NCI-H1930 (cell line): ENCODE measurements around the gene PRELID3B.

Experiments
- DNase-seq, 2 experiments: peaks; one replicate each; lab custom pipeline; 2025; lab: John Stamatoyannopoulos, UW

The PRELID3B gene

DNA sequence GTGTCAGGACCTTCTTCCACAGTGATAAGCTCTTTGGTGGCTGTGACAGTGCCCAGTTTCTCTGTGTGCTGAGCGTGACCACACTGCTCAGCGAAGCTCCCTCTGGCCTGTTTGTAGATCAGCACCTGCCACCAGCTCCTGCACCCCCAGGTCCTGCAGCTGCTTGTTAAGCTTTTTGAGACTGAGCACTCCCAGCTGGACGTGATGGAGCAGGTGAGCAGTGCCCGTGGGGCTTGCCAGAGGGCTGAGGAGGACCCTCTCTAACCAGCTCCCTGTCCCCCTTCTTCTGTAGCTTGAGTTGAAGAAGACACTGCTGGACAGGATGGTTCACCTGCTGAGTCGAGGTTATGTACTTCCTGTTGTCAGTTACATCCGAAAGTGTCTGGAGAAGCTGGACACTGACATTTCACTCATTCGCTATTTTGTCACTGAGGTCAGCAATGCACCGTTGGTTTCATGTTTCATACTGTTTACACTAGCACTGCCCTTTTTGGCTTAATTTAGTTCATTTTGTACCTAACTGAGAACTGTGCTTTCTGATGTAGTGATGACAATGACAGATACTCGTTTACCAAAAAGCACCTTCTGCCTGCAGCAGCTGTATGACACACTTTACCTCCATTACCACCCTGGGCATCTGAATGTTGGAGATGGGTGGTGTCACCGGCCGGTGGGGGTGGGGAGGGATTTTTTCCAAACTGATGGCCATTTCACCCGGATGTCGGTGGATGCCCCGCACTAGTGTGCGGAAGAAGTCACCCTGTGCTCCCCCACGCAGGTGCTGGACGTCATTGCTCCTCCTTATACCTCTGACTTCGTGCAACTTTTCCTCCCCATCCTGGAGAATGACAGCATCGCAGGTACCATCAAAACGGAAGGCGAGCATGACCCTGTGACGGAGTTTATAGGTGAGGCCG, 49.0 kb downstream of the PRELID3B start:
- no peak for DNase-seq

DNA sequence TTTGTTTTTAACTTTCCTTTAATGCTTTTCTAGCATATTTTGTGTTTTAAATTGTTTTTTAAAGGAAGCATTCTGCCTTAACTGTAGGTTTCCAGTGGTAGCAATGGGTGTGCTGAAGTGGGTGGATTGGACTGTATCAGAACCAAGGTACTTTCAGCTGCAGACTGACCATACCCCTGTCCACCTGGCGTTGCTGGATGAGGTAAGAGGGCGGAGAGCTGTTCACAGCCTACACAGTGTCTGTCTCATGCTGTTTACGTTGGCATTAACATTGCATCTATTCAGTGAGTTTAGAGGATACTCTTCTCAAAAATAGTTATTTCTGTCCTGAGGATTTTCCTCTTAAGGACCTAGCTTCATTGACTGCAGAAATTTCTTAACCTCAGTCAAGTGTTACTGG, 49.7 kb downstream of the PRELID3B start:
- no peak for DNase-seq

DNA sequence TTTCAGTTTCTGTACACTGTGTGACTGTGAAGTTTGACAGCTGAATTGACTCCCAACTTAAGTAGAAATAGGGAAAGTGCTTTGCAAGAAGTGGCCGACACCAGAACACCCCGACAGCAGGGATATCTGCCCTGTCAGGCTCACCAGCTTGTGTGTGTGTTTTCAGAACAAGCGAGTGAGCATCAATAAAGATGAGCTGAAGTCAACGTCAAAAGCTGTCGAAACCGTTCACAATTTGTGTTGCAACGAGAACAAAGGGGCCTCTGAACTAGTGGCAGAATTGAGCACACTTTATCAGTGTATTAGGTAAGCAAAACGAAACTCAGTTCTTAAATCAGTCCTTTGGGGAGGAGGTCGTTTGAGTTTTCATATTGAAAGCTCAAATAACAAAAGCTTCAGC, 50.9 kb downstream of the PRELID3B start:
- no peak for DNase-seq

DNA sequence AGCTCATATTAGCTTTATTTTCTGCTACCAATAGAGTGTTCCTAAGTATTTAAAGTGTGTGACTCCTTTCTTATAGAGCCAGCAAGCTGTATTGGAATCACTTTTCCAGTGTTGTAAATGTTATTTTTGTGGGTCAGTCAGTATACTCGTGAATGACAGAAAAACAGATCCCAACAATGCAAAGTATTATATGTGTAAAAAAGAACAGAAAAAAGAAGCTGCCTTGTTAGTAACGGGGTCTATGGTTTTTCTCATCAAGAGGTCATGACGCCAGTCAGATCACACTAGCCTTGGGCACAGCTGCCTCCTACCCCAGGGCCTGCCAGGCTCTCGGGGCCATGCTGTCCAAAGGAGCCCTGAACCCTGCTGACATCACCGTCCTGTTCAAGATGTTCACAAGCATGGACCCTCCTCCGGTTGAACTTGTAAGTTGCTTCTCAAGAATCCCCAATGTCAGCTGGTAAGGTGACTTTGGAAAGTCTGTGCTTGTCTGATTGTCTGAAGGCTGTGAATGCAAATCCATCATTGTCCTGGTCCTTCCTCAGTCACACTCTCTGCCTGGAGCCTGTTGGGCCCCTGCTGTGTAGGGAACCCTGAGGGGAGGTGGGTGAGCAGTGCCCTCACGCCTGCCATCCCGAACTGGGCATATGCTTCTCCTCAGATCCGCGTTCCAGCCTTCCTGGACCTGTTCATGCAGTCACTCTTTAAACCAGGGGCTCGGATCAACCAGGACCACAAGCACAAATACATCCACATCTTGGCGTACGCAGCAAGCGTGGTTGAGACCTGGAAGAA, 51.7 kb downstream of the PRELID3B start:
- no peak for DNase-seq

DNA sequence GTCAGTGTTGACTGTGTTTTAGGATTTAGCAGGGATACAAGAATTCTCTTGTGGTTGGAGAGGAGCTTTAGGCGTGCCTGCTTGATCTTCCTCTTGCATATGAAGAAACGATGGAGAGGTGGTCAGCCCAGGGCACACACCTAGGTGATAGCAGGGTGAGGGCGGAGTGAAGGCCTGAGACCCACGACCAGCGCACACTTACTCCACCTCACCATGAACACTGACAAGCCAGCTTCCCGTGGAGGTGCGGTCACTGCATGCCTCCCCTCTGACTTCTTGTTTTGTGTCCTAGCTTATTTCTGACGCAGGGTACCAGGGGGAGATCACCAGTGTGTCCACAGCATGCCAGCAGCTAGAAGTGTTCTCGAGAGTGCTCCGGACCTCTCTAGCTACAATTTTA, 53.4 kb downstream of the PRELID3B start:
- DNase-seq, result no peak

DNA sequence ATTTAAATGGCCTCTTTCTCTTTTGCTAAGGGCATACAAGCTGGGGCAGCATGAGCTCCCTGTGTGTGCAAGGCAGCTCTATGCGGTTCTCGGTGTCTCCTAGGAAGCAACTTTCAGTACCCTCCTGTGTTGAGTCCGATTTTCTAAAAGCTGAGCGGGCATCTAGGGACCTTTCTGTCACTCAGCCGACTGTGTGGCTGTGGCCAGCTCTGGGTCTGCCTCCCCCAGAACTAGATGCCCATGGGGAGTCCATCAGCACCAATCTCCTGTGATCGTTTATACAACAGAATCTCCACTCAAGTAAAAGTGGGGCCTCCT, 54.1 kb downstream of the PRELID3B start:
- DNase-seq, result no peak

DNA sequence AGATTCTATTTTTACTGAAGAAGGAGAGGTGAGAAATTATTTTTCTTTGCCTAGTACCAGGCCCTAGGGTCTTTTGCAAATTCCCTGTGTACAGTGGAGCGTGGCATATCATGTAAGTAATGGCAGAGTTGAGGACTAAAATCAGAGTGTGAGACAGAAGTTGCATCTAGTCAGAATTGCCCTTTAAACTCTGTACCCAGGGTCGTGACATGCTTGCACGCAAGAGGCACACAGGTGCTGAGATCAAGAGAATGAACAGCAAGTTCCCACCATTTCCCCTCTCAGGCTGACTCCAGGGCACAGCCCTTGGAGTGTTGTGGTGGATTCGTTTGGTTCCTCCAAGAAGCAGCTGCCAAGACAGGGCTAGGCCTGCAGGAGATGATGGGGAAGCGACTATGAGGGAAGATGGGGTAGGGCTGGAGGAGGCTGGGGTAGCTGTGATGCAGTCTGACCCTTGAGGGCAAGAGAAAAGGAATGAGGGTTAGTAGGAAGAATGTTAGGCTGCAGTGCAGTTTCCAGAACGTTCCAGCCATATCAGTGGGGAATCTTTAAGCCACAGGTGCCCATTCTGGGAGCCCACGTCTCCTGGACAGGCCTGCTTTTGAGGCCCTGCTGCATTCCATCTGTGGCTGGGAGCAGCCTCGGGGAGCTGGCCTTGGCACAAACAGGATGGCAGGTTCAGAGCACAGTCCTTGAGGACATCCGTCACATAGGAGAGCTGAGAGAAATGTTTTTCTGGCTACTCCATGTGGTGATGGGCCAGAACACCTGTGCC, 54.6 kb downstream of the PRELID3B start:
- DNase-seq, result no peak

DNA sequence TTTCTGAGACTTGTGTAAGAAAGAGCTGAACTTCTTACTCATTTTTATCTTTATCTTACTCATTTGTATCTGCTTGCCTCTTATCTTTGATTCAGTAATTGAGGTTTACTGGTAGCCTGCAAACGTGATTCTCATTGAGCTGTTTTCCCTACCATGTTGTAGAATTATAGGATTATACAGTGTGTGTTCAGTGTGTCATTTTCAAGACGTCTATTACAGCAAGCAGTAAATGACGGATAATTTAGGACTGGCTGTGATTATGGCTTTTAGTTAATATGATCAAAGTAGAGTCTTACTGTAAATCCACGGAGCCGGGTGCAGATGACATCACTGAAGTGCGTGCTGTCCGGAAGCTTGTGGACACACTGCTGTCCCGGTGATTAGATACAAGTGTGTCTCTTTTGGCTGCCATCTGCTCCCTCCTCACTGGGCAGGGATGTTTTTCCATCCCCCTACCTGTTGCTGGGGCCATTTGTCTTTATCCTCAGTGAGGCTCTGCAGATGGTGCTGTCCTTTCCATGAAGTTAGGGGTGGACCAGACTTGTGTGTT, 55.5 kb downstream of the PRELID3B start:
- DNase-seq, result no peak

DNA sequence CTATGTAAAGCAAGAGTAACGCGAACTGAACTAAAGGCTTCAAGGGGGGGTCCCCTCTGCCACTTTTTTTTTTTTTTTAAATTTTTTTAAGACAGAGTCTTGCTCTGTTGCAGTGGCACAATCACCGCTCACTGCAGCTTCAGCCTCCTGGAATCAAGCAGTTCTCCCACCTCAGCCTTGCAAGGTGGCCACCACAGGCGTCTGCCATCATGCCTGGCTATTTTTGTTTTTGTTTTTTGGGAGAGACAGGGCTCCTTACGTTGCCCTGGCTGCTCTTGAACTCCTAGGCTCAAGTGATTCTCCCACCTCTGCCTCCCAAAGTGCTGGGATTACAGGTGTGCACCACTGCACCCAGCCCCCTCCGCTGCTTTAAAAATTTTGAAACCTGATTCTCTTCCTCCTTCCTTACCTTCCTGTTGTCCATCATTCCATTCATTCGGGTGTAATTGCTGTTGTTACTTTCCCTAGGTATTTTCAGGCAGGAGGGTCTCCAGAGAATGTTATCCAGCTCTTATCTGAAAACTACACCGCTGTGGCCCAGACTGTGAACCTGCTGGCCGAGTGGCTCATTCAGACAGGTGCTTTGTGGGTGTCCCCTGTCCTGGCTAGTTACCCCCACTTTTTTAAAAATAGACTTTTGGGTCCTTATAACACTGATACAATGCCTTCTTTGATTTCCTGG, 56.2 kb downstream of the PRELID3B start:
- no peak for DNase-seq

DNA sequence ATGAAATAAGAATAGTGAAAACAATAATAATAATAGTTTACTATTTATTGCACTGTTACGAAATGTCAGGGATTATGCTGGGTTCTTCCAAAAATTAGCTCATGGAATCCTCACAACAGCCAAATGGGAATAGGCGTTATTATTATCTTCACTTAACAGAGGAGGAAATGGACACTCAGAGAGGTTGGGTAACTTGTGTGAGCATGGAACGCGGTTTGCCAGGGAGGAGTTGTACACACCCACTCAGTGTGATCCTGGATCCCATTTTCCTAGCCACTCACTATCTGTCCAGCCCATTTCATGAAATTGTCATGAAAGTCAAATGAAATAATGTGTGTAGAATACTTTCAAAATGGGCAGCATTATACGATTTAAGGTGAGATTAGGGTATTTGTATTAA, 56.9 kb downstream of the PRELID3B start:
- DNase-seq, result no peak

DNA sequence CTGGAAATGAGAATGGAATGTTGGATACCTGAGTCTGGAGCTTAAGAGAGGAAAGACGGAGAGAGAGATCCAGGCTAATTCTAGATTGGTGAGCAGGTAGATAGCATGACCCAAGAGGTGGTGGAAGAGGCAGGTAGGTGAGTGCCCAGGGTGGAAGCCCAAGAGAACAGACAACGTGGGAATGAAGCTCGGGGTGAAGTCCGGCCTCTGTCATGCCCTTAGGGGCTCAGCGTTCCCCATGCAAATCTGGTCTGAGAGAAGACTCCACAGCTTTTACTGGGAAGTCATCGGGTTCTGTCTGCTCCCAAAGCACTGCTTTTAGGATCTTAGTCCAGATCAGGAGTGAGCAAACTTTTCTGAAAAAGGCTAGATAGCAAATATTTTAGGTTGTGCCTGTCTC, 57.9 kb downstream of the PRELID3B start:
- DNase-seq, result no peak
